Sigmoid colon (tissue), 7 donors: ENCODE measurements around the gene RABEP2. TPM values are rescaled to one million over a fixed set of nuclear protein-coding genes. Genes with fewer than 3 reads are reported as not detected.

Source experiments
- DNase-seq: peaks from one replicate; pipeline ENCODE4 v3.0.0-alpha.2; 2019
- H3K27ac ChIP-seq, 4 donors: fragments of 200-600 bp; sonication (generic); one replicate each; pipeline ENCODE4 v1.5.1; 2016 to 2019; ENCODE audit warnings: mild to moderate bottlenecking in 1 of 4
- H3K27me3 ChIP-seq, 3 donors: fragments of 200-600 bp; sonication (generic); one replicate each; pipeline ENCODE4 v1.5.1; 2019; ENCODE audit warnings: mild to moderate bottlenecking in 1 of 3
- H3K36me3 ChIP-seq, 4 donors: fragments of 200-600 bp; sonication (generic); one replicate each; pipeline ENCODE4 v1.5.1; 2016 to 2019
- H3K4me1 ChIP-seq, 4 donors: fragments of 200-600 bp; sonication (generic); one replicate each; pipeline ENCODE4 v1.5.1; 2017 to 2019
- H3K4me3 ChIP-seq, 4 donors: fragments of 200-600 bp; sonication (generic); one replicate each; pipeline ENCODE4 v1.5.1; 2017 to 2019; ENCODE audit warnings: mild to moderate bottlenecking in 2 of 4, moderate library complexity in 1 of 4
- H3K9me3 ChIP-seq, 4 donors: fragments of 200-600 bp in 3 of 4; sonication (generic) in 3 of 4; one replicate each; pipeline versions ENCODE4 v1.5.1 to v1.6.1; 2013 to 2019
- CTCF ChIP-seq, 4 experiments: fragments of 450-650 bp in 3 of 4; fragments of 200-600 bp in 1 of 4; IDR thresholded peaks; one replicate each; pipeline ENCODE4 v1.5.1; 2016 to 2019; ENCODE audit warnings: antibody characterized with exemption in 4 of 4, mild to moderate bottlenecking in 3 of 4, moderate library complexity in 2 of 4
- EP300 ChIP-seq, 4 donors: sonication (generic); formaldehyde crosslinking; IDR thresholded peaks; one replicate each; pipeline ENCODE4 v1.6.1; 2017; ENCODE audit warnings: antibody characterized with exemption in 4 of 4
- POLR2A ChIP-seq, 2 donors: fragments of 450-650 bp; IDR thresholded peaks; one replicate each; pipeline ENCODE4 v1.6.1; 2016; ENCODE audit warnings: antibody characterized with exemption in 2 of 2, mild to moderate bottlenecking in 2 of 2, moderate library complexity in 2 of 2
- POLR2AphosphoS5 ChIP-seq, 4 donors: sonication (generic); formaldehyde crosslinking; IDR thresholded peaks; one replicate each; pipeline ENCODE4 v1.6.1; 2017; ENCODE audit warnings: antibody characterized with exemption in 4 of 4
- WGBS, 2 donors: extraction: QIAGEN DNeasy Blood & Tissue Kit; methylation state at CpG; one replicate each; pipeline ENCODE4 v1.1.7; 2013; 5-methylcytosine and 5-hydroxymethylcytosine counted together
- intact Hi-C: fragments of 100-400 bp; cut with DNase I; formaldehyde crosslinking; loops from one replicate; pipeline ENCODE4 v1.15.1; 2023
- polyA plus RNA-seq, 3 donors: library from polyadenylated mRNA; stranded (reverse); fragments of 200-250 nt; gene quantifications; one replicate each; pipeline ENCODE4 v1.2.3, GENCODE V29; 2013
- total RNA-seq, 4 donors: library from RNA; depleted of rRNA; stranded (reverse); fragments of >200 nt; gene quantifications; one replicate each; pipeline ENCODE4 v1.1.0, GENCODE V29; 2016
- donor health status: healthy with polysubstance abuse.
- donor health status: Bipolar disorder and iron deficiency.
- donor health status: healthy.

Gene RABEP2
- total and polyA plus RNA-seq, 7 donors: 9.9 to 48.7 (median 30.0) TPM

GRCh38 chr16:28937222-28937876 lies 12.3 kb upstream of the RABEP2 start:
- H3K36me3 ChIP-seq: no peaks in the 10 kb centered on the region
- 64 to 84% methylated on average over 14 of the region's 14 CpGs for WGBS, 2 donors
- H3K27me3 ChIP-seq: no peaks in the 10 kb centered on the region
- H3K4me1 ChIP-seq: peaks cover 0 to 11% (median 3%) of the 10 kb centered on the region in 4 donors
- no peak for TF ChIP-seq CTCF (IDR thresholded peaks at IDR 0.05)
- TF ChIP-seq EP300 (IDR thresholded peaks at IDR 0.05): no peak
- TF ChIP-seq POLR2A (IDR thresholded peaks at IDR 0.05): no peak
- no peak for TF ChIP-seq POLR2AphosphoS5 (IDR thresholded peaks at IDR 0.05)
- H3K27ac ChIP-seq: no peak overlapping the region
- no peak for DNase-seq
- intact Hi-C loops: no loop called here
- H3K9me3 ChIP-seq: no peaks in the 10 kb centered on the region
- H3K4me3 ChIP-seq: no peak overlapping the region

GRCh38 chr16:28936784-28937155 lies 11.7 kb upstream of the RABEP2 start:
- Histone ChIP-seq H3K36me3 (no peaks in the 10 kb centered on the region), H3K27ac (no peak overlapping the region), H3K27me3 (no peaks in the 10 kb centered on the region), H3K9me3 (no peaks in the 10 kb centered on the region), H3K4me3 (peak overlapping the region in 2 of 4 donors; percentile 4 to 36), H3K4me1 (peaks cover 0 to 11% (median 3%) of the 10 kb centered on the region in 4 donors)
- TF ChIP-seq EP300 (IDR thresholded peaks at IDR 0.05) (no peak), POLR2A (IDR thresholded peaks at IDR 0.05) (no peak), CTCF (IDR thresholded peaks at IDR 0.05) (no peak), POLR2AphosphoS5 (IDR thresholded peaks at IDR 0.05) (no peak)
- DNase-seq: no peak
- intact Hi-C loops: no loop called here
- 72 to 76% methylated on average over 26 of the region's 26 CpGs for WGBS, 2 donors

- peak overlapping the region in 2 of 4 donors; percentile 4 to 36 for H3K4me3 ChIP-seq
- 12 to 29% methylated on average over 36 of the region's 36 CpGs for WGBS, 2 donors
- DNase-seq: peak; percentile 82
- intact Hi-C loops: no loop called here
- H3K36me3 ChIP-seq: no peaks in the 10 kb centered on the region
- no peak for TF ChIP-seq CTCF (IDR thresholded peaks at IDR 0.05)
- H3K9me3 ChIP-seq: no peaks in the 10 kb centered on the region
- no peak overlapping the region for H3K27ac ChIP-seq
- H3K4me1 ChIP-seq: peaks cover 0 to 11% (median 3%) of the 10 kb centered on the region in 4 donors
- no peaks in the 10 kb centered on the region for H3K27me3 ChIP-seq
These were observed 11.1 kb upstream of the RABEP2 start for GRCh38 chr16:28935924-28936783.

GRCh38 chr16:28935346-28935745 lies 10.3 kb upstream of the RABEP2 start:
- peaks cover 0 to 11% (median 3%) of the 10 kb centered on the region in 4 donors for H3K4me1 ChIP-seq
- intact Hi-C loops: no loop called here

More at GRCh38 chr16:28935346-28935745, 10.3 kb upstream of the RABEP2 start:
- no peaks in the 10 kb centered on the region for H3K9me3 ChIP-seq
- no peak overlapping the region for H3K27ac ChIP-seq
- no peaks in the 10 kb centered on the region for H3K27me3 ChIP-seq
- no peaks in the 10 kb centered on the region for H3K36me3 ChIP-seq
- no peak for DNase-seq
- 95% methylated on average over 4 of the region's 4 CpGs for WGBS, 2 donors
- TF ChIP-seq CTCF (IDR thresholded peaks at IDR 0.05) (no peak), POLR2AphosphoS5 (IDR thresholded peaks at IDR 0.05) (no peak), EP300 (IDR thresholded peaks at IDR 0.05) (no peak), POLR2A (IDR thresholded peaks at IDR 0.05) (no peak)
- H3K4me3 ChIP-seq: no peak overlapping the region
